ENCODE results near the gene WNT7A.

Gene WNT7A

DNA sequence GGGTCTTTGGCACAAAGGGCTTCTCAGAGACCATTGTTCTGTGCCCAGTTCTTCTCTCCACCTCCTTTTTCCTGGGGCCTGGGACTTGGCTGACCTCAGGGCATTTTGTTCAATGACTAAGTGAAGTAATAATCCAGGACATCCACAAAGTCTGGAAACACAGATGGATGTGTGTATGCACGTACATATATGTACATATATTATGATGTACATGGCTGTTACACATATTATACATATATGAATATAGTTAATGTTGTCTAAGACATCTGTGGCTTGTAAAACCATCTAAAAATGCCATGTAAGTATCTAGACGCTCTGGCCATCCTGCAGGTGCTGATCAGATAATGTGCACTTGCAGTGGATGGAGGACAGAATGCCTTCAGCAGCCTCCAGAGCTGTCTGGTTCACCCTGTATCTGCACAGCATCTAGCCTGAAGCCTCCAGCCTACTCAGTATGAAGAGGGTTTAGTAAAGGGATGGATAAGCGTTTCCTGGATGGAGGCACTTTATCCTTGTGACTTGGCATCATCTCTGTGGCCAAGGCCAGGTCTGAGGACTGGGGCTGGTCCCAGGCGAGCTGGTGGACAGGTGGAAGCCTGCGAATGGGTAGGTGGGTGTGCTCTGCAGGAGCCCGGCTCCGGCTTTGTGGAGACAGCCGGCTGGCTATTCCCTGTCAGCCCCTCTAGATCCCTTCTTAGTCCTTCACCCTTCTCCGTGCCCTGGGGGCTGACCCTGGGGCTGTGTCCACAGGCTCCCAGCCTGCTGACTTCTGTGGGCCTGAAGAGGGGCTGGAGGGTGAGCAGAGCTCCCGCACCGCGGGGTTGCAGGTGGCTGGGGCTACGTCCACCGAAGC is 88.4 kb downstream of the WNT7A start:
- DNase-seq: no peak

DNA sequence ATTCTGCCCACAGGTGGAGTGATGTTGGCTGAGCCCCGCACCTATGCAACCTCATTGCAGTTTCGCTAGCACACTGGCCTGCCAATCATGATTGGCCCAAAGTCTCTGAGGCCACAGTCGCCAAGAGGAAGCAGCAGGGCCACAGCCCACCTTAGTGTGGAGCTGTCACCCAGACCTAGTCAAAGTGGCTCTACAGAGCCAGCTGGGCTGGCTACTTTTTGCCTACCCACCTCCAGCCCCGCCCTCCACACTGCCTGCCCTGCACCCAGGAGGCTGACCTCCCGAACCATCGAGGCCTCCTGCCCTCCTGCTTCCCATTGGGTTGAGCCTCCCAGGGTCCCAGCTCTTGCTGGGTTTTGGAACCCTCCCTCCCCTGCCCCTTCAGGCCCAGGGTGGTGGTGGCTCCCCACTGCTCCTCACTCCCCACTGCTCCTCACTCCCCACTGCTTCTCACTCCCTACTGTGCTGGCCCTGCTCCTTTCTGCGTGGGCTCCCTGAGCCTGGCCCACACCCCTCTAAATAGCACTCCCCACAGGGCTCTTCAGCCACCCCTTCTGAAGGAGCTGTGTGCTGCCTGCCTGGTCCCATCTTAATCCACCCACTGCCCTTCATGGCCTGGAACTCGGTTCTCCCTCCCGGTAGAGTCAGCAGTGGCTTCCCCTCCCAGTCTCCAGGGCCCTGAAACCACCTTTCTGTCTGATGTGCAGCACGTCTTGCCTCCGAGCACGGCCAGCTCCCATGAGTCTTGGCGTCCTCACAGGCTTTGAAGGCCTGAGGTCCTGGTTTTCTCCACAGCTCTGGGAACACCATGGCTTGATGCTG is 89.3 kb downstream of the WNT7A start:
- no peak for DNase-seq

DNA sequence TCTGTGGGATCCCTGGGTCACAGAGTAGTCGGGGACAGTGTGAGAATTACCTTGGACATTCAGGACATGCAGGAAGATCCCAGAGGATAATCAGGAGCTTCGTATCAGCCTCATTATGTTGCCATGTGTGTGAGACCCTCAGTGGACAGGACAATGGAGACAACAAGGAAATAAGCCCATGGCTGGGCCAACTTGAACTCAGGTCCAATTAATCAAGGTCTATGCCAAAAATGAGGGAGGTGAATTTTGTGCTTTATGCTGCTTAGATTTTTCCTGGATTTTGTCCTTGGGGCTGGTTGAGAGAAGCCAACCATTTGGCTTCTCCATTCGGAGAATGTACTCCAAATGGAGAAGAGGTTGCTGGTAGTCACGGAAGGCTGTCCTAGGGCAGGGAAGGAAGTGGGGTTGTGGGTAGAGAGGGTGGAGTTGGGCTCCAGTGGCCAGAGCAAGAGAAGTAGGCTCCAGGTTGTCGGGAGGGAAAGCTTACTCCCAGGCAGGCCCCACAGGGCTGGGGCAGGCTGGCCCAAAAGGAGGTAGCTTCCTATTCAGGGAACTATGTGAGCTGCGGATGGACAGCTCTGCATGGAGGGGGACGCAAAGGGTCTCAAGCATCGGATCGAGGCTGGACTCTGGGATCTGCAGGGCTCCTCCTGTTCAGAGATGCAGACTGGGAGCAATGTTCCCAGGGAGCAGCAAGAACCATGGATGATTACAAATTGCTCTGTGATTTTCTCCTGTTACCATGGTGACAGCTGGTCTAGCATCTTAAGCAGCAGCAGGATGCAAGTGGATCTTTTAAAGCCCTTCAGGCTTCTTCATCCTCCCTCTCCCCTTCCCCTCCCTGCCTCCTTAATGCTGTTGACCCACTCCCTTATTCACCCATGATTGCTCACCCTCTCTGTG is 91.1 kb downstream of the WNT7A start:
- DNase-seq: no peak

DNA sequence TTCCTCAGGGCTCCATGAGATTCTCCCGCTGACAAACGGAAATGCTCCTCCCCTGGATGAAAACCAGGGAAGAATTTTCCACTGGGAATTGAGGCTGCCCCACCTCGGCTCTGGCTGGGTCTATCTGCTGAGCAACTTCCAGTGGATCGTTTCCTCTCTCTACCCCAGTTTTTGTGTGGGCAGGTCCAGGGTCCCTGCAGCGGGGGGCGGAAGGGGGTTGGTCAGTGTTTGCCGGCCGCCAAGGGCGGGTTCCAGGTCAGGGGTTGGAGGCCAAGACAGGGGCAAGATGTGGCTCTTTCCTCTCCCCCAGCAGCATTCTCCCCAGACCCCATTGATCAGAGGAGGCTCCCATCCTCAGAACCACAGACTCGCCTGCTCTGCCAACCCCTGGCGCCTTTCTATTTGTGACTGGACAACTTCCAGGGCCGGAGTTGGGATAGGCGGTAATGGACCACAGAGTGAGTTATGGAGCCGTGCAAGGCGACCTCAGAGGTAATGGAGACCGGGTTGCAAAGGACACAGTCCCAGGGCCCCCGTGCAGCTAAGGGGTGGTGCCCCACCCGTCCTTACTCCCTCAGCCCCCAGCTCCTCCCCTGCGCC is 92.2 kb downstream of the WNT7A start:
- no peak for DNase-seq

DNA sequence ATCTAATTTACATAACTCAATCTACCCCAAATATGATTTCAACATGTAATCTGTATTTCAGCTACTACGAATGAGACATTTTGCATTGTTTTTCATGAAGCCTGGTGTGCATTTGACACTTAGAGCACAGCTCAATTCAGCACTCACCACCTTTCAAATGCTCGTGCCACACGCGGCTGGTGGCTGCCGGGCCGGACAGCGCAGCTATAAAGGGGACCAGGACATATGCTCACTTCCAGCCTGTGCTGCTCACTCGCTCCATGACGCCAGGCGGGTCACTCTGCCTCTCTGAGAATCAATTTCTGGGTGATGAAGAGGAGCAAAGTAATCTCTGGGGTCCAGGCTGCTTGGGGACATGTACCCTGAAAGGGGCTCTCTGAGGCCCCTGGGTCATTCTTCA is 93.1 kb downstream of the WNT7A start:
- no peak for DNase-seq

DNA sequence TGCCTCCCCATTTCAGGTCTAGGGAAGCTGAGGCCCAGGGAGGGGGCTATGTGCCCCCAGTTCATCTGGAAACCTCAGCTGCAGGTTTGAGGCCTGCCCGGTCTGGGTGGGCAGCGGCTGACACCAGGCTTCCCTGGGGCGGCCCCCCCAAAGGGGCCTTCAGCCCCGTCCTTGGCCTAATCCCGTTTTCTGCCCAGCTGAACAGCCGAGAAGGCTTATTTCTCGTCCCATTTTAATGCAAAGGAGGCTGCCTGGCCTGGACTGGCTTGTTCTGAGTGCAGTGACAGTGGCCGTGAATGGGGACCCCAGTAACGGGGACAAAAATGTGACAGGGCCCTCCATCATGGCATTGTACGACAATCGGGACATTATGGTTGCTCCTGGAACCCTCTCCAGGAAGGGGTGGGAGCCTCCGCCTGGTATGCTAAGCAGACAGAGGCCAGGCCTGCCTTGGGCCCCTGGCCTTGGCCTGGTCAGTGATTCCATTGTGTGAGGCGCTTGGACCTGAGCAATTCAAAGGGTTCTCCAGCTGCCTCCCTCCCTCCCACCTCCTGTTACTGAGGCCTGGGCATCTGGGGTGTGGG is 93.9 kb downstream of the WNT7A start:
- DNase-seq: no peak

DNA sequence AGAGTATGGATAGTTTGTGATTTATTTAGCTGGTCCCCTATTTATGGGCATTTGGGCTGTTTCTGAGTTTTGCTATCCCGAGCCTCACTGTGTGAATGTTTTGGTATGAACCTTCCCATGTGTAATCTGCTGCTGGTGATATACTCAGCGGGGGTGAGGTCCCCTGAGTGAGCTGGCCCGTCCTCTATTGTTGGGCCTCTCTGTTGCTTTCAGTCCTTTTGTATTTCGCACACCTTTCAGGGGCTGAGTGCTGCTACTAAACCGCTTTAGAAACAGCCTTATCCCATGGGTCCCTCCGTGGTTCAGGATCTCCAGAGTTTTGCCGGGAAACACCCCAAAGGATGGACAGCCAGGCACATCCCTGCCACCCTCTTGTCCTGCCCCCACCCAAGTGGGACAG is 94.5 kb downstream of the WNT7A start:
- no peak for DNase-seq

GRCh38 chr3:13783476-13783875 is 96.4 kb downstream of the WNT7A start:
- DNase-seq: no peak

DNA sequence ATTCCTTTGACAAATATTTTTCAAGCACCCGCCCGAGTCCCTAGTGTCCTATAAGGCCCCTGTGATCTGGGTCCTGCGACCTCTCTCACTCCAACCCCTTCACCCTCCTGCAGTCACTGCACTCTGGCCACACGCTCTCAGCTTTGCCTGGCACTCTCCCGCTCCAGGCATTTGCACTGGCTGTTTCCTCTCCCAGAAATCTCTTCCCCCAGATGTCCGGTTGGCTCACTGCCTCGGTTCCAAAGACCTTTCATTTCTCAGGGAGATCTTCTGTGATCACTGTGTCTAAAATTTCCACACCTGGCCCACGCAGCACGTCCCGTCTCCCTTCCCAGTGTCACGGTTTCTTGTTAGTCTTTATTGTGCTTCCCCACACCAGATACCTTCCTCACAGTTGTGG is 97.4 kb downstream of the WNT7A start:
- DNase-seq: no peak

DNA sequence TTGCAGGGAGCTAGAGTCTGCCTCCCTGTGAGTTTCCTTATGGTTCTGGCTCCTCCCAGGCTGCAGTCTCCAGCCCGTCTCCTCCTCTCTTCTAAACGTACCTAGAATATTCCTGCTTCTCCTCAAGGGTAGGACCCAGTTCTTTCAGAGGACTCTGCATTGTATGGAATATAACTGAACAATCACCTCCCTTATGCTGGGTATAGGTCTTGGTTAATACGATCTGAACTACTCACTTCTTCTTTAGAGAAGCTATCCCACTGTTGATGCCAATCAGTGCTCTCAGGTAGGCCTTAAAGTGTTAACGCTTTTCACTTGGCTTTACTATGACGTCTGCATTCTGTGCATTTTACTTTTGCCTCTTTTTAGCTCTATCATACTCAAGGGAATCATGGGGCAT is 98.5 kb downstream of the WNT7A start:
- DNase-seq: no peak

DNA sequence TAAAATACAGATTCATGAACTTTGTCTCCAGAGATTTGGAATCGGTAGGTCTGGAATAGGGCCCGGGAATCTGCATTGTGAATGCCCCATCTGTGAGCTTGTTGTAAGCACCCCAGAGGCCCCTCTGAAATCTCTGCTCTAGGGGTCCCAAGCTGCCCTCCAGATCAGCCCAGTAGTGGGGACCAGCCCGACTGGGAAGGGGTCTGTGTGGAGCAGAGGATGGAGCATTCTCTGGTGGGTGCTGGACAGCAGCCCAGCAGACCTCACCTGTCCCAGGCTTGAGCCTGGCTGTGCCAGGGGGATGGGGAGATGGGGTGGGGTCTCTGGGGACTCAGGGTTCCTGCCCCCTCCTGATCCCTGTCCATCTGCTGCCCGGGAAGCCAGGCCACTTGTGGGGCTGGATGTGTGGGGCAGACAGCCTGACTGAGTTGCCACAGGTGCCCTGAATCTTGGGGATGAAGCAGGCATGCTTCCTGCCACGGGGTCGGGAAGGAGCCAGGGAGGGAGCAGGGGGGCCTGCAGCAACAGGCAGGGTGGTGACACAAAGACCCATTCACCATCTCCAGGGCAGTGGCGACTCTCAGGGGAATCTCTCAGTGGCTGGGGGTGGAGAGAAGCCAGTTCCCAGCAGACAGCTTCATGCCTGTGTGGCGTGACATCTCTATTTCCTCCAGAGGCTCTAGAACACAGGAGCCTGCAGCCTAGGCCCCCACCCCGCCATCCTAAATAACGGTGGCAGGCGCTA is 99.3 kb downstream of the WNT7A start:
- no peak for DNase-seq

DNA sequence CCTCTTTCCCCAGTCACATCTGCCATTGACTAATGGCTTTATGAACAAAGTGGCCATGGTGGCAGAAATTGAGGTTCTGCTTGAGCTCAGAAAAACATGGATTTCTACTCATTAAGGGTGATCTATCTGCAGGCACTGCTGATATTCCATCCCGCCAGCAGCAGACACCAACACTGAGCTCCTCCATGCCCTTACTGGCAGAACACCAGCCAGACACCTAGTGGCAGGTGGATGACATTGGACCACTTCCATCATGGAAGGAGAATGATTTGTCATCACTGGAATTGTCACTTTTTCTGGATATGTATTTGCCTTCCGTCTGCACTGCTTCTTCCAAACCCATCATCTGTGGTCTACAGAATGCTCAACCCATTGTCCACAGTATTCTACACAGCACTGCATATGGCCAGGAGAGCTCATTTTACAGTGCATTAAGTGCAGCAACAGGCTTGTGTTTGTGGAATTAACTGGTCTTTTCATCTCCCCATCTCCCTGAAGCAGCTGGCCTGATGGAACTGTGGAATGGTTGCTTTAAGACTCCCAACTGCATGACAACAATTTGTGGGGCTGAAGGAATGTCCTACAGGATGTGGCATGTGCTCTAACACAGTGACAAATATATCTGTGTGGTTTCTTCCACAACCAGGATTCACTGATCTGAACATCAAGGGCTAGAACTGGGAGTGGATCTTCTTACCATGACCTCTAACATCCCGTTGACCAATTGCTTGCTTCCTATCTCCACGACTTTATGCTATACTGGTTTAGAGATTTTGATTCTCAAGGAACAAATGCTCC is 103.4 kb downstream of the WNT7A start:
- no peak for DNase-seq

DNA sequence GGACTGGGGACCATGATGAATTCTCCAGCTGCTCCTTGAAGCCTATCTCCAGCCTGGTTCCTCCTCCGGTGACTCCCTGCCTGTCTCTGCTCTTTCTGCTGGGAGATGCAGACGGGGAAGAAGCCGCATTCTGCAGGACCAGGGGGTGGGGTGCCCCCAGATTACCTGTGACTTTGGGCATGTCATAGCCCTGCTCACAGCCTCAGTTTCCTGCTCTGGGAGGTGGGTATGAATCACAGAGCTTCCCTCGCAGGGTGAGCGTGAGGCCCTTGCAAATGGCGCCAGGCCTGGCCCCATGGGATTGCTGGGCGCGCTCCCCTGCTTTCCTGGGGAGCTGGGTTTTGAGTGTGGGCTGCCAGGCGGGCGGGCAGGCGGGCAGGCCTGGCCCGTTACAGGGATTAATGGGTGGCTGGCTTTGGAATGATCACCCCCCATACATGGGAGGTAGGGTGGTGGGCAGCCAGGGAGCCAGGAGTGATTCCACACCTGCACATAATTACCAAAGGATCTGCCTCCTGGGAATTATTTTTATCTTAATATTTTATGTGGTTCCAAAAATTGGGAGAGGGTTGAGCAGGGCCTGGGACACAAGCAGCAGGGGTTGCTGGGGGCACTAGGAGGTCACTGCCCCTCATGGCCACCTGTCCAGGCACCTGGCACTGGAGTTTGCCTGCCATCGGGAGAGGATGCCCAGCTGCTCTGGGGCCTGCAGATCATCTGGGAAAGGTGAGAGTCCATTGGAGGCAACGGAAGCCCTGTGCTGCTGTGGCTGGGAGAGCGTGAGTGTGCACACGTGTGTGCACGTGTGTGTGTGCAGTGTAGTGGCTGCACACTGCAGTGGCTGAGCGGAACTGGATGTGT is 106.8 kb downstream of the WNT7A start:
- no peak for DNase-seq

- no peak for DNase-seq
Observed at GRCh38 chr3:13772321-13772745, 107.5 kb downstream of the WNT7A start.

DNA sequence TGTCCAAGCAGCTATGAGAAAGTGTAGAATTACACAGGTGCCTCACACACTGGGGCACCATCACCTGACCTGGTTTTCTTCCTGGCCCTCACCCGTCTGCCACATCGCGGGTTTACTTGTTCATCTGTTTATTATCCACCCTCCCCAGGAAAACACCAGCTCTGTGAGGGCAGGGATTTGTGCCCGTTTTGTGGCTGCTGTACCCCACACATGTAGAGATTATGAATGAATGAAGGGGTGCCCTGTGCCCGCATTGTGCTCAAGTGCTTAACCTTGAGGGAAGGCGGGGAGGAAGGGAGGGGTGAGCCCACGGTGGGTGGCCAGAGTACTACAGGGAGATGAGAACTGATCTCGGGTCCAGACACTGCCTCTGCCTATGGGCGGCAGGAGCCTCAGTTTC is 108.4 kb downstream of the WNT7A start:
- no peak for DNase-seq

DNA sequence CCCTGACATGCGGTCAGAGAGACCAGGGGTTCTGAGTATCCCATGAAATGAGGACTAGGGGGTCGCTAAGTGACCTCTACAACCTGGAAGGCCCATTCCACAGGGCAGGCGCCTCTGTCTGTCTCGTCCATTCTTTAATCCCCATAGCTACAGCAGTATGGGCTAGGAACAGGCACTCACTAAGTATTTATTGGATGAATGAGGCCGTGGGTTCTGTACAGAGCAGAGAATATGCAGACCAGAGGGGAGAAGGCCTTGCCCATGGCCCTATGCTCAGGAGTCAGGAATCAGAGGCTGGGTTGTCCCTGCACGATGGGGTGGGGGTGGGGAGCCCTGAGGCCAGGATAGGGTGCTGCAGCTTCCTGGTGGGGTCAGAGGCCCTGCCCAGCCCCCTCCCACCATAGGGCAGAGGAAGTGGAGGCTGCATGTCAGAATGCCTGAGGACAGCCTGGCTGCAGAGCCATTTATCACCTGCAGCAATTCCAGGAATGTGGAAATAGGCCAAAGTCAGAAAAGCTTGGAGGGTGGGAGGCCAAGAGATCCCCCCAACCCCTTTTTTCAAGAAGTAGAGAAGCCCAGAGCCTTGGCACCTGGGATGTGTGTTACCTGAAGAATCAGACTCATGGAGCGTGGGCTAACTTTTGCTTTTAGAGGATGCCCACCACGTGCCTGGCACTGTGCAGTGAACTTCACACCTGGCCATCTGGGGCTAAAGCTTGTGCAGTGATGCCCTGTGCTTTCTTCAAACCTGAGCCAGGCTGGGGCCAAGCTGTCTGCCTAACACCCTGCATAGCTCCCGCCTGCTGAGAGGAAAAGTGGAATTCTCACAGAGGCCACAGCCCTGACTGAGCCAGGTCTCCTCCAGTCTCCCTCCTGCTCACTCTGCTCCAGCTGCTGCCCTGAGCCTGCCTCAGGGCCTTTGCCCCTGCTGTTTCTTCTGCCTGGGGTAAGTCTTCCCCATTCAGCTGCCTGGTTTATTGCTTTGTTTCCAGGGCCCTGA is 109.4 kb downstream of the WNT7A start:
- DNase-seq: no peak

- DNase-seq: no peak
Observed at GRCh38 chr3:13769422-13769821, 110.4 kb downstream of the WNT7A start.

DNA sequence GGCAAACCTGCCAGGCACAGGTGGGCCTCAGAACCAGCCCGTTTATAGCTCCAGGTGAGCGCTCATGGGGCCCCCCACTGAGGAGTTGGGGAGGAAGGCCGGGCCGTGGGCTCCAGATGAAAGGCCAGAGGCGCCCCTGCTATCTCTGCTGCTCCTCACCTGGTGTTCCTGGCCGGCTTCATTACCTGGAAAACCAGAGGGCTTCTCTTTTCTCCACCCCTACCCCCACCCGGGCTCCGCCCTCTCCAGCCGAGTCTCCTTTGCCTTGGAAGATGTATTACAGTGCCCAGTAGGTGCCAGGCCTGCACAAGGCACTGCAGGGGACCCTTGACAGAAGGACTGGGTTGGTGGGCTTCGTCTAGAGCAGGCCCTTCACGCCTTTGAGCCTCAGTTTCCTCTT is 111.4 kb downstream of the WNT7A start:
- no peak for DNase-seq
